GM18870 (cell line): ENCODE measurements around the gene TENM4.

ENCODE experiments used
- ATAC-seq: cut with Tn5 transposase; IDR thresholded peaks from one replicate; pipeline ENCODE4 v1.9.1; 2021; ENCODE audit warnings: moderate library complexity; ENCODE audit not compliant: unreplicated experiment

TENM4 gene

DNA sequence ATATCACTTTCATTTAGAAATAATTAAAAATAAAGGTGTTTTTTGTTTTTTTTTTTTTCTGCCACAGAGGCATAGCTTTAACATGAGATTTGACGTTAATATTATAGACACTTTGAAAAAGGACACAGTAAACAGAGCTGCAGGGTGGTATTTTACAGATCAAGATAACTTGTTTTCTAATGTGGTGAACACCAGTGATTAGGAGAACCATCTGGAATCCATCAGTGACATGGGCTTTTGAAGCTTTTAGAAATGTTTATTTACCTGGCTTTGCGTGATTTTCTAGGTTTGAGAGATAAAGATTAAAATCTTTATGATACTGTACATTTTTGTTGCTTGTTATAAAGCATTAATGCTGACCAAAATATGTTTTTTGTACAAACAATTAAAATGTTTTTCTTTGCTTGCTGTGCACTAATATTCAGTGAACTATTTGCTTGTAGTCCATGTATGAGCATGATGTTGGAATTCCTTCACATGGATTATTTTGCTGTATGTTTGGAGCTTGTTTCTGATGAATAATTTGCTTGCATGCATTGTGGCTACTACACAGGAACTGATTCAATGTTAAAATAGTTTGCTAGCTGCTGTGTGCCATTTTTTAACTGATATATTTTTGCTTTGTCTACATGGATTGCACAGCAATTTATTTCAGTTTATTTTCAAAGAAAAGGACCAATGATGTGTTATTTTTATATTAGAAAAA, 514.0 kb downstream of the TENM4 start:
- no peak for ATAC-seq

DNA sequence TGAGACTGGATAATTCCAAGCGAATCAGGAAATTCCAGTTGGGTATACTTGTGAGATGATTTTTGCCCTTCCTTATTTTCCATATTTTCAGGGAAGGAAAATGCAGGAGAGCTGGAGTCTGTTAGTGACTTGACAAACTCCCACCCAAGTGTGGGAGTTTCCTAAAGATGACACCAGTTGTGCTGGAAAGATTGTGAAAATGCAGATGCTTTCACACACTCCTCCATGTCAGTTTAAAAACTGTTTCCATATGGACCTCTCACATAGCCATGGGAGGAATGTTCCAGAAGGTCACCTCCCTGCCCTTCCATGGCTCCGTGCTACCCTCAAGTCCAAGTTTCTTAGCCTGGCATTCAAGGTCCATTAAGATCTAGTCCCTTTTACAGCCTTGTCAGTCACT, 515.4 kb downstream of the TENM4 start:
- ATAC-seq: no peak

DNA sequence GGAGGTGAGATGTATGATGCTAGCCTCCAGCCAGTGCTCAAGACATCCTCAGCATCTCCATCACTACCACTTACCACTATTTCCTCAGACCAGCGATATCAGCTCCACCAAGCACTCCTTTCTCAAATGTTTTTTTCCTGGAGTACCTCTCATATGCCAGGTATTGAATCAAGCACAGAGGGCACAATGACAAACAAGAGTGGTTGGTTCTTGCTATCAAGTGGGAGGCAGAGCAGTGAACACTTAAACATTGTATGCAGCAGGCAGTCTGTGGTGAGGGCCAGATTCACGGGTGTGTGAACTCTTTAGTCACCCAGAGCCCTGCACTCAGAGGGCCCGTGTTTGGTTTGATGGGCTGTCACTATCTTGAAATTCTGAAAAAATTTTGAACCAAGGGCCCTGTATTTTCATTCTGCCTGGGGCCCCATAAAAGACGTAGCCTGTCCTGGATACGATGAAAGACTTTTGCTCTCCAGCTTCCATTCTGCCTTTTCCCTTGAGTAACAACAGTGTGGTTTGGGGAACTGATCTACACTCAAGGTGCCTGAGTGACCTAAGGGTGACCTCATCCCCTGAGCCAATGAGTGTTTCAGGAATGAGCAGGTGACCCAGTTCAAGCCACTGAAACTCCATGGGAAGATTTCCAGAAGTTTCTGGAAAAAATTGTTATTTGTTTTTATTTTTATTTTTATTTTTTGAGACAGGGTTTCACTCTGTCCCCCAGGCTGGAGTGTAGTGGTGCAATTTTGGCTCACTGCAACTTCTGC, 517.8 kb downstream of the TENM4 start:
- no peak for ATAC-seq

DNA sequence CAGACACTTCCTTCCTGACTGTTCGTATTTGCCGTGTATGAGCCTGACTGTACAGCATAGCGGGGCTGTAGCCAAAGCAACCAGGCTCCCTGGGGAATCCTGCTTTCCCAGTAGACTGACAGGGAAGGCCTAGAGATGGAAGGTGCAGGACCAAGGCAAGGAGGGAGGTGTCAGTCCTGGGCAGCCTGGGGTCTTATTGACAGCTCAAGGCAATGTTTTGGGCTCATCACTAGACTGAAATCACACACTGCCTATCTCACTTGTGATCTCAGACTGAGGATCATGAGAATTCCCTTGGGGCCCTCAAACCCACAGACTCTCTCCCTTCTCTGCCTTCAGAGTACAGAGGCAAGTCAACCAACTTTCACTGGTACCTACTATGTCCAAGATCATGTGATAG, 519.3 kb downstream of the TENM4 start:
- ATAC-seq: no peak

DNA sequence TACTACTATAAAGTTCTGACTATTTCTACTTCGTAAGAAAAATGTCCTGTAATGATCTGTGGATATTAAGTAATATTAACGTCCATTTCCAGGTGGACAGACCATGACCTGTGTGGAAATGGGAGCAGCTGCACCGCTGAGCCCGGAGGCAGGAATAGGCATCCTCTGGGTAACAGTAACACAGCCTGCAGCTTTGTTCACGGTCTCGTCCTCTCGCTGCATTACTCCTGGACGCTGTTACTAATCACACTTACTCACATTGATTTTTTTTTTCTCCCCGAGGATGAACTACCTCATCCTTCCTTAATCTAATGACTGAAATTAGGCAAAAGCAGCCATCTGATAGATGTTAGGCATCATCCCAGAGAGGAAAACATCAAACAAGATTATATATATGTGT, 520.5 kb downstream of the TENM4 start:
- ATAC-seq: no peak

DNA sequence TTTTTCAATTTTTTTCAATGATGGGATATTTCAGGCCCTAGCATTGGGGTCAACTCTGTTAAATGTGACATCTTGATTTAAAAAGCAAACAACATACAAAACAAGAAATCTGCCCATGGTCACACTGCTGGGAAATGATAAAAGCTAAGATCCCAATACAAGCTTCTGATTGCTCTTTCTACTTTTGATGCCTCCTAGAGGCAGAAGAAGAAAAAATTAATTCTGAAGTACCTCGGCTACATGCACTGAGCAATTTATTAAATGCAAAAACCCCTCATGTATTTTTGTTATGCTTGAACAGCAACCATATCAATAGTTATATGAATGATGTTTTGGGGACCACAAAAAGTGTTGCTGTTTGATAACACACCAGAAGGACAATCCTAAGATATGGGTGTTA, 524.1 kb downstream of the TENM4 start:
- no peak for ATAC-seq

DNA sequence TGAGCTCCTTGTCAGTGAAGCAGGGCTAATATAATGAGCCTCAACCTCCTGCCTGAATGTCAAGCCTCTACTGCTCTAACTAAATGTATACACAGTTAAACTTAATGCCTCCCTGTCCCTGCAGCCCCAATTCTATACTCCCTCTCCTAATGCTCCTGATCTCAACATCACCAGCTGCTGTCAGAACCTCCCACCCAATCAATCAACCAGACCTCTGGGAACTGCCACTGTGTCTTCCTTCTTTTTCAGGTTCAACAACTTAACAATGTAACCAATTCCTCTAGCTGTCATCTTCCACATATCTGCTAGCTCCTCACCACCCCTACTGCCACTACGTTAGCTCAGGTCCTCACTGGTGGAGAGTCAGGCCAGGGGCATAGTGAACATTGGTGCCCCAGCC, 526.3 kb downstream of the TENM4 start:
- no peak for ATAC-seq

DNA sequence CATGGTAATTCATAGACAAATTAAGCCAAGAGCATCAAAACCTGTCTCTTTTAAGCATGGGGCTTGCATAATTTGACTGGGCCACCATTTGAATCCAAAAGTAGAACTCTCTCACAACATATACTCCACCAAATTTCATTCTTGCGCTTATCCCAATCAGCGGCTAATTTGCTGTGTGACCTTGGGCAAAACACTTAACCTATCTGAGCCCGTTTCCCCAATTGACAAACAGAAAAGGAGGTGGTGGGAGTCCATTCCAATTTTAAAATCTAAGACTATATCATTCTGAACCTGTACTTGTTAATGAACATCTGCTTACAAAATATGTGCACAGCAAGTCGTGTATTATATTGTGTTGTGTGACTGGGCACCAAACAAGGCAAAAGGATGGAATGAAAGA, 528.1 kb downstream of the TENM4 start:
- no peak for ATAC-seq

DNA sequence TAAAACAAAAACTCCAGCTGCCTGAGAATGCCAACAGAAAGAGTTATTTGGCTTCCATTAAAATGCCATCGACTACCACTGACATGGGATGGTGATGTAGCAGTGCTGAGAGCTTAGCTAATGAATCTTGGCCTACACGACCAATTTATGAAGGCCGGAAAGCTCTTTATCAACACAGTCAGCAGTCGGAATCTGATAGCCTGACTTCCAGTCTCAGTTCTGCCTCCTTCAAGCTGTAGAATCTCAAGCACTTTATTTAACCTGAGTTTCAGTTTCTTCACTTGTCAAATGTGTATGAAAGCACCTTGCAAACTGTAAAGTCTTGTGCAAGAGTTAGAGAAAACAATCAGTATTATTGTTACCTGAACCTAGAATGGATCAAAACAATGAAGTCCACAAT, 530.5 kb downstream of the TENM4 start:
- ATAC-seq: no peak

DNA sequence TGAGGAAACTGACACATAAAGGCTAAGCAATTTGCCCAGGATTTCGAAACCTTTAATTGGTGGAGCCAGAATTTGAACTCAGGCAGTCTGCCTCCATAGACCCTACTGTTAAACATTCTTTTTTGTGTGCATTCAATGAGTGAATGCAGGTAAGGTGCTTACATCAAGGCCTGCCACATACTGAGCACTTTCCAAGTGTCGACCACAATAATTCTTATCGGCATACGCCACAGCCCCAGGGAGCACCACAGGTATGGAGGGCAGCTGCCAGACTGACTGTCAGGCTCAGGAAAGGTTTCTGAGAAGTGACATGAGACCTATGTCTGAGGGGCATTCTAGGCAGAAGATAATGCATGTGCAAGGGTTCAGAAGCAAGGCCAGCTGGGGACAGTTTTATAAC, 531.4 kb downstream of the TENM4 start:
- ATAC-seq: no peak

DNA sequence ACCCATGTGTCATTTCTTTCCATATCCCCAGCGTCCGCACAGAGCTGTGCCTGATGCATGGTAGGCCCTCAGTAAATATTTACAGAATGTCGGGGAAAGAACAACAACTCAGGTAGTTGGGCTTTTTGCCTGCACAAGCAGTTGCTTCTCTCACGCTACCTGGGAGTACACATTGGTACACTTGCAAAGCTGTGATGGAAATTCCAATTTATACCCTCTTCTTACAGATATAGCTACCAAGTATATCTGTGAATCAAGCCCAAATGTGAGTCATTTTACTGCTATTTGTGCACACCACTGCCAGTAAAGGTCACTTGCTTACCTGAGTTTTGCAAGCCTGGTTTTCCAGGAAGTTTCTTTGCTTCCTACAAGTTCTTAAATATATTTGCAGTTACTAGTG, 533.2 kb downstream of the TENM4 start:
- no peak for ATAC-seq

DNA sequence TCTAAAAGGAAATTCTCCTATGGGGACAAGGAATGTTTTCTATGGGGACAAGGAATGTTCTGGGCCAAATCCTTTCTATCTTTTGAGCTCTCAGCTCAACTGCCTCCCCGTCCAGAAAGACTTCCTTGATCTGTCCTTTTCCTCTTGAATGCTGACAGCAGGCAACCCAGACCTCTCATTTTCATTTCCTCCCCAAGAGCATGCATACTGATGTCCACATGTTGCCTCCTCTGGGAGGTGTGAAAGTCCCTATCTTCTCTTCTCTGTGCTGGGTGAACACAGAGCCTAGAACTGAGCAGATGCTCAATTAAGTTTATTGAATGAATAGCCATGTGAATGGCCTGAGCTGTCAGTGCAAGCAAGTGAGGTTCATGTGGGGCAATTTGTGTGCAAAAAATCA, 534.3 kb downstream of the TENM4 start:
- no peak for ATAC-seq

DNA sequence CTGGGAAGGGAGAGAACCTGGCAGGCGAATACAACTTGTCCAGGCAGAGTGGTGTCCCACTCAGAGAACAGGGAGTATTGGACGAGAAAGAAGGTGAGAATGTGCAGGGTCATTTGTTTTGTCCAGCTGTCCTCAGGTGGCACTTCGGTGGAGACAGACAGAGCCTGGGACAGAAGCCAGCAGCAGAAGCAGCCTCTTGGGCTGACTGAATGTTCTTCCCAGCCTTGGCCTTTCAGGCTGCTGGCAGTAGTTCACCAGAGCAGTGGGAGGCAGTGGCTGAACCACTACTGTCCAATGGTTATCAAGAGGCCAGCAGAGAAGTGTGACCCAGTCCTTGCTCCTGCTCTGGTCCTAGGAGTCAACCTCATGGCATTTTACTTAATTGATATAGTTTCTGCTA, 535.1 kb downstream of the TENM4 start:
- no peak for ATAC-seq

DNA sequence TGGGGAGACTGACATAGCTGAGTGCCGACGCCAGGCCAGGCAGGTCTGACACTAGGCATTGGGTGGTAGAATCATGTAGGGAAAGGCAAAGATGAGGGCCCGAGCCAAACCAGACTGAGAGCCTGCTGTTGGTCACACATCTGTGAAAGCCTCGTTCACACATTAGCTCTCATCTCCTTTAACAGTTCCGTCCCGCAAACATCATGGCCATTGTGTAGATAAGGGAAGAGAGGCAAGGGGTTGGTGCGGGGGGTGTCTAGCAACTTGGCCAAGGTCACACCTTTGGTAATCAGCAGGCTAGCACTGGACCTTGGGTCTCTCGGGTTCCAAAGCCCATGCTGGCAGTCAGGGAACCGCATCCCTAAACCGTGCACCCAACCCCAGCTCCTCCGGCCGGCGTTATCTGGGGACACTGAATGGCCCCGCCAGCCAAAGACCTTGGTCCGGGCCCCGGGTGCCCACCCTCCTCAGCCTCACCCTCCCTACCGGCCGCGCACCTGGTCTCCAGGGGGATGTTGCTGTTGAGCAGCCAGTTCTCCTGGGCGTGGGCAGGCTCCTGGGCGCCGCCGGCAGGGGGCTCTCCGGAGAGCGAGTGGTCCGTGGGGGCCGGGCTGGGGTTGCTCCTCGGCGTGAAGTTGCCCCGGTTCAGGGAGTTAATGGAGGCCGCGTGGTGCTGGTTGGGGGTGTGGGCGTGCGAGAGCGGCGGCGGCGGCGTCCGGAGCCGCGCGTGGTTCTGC, 537.9 kb downstream of the TENM4 start:
- no peak for ATAC-seq

DNA sequence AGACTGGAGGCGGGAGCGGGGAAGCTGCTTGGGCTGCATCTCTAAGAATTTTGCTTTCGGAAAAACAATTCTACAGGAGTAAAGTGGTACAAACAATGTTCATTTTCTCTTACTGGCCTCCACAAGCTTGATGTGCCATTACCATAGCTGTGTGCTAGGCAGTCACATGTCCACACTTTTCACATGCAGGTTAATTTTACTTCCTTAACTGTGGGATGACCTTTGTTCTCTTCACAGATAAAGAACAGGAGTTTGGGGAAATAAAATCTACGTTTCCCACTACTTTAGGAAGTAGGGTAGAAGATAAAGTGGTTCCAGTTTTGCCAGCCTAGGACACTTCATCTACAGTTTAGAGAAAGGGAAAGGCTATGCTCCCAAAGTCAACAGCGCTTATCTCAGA, 539.0 kb downstream of the TENM4 start:
- no peak for ATAC-seq

DNA sequence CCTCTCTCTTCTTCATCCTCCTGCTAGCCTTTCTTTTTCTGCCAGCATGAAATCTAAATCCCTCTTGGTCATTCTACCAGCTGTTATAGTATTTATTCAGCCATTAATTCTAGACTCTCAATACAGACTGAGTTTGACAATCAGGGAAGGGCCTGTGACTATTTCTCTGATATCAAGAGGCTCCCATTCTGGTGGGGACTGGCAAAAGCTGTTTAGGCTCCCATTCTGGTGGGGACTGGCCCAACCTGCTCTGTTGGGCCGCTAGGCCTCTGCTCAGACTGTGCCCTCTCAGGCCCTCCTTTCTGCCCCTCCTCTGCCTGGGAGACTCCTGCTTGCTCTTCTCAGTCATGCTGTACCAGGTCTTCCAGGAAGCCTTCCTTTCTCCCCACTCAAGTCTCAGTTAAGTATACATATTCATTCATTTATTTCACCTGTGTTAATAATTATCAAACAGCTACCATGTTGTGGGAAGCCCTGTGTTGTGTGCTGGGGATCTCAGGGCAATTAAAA, 542.5 kb downstream of the TENM4 start:
- no peak for ATAC-seq

DNA sequence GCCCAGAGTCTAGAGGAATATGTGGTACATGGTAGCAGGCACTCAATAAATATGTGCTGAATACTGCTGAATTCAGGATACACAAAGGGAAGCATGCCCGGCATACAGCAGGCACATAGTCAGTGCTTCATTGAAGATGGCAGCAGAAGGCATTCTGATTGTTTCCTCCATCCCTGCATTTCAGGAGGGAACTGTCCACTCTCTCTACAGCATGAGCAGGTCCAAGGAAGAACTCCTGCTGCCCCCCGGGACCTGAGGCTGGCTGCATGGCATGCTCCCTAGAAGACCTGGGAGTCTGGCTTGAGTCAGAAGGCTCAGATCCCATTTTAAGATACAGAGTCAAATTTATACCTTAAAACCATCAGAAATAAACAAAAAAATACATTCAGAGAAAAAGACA, 546.8 kb downstream of the TENM4 start:
- no peak for ATAC-seq

DNA sequence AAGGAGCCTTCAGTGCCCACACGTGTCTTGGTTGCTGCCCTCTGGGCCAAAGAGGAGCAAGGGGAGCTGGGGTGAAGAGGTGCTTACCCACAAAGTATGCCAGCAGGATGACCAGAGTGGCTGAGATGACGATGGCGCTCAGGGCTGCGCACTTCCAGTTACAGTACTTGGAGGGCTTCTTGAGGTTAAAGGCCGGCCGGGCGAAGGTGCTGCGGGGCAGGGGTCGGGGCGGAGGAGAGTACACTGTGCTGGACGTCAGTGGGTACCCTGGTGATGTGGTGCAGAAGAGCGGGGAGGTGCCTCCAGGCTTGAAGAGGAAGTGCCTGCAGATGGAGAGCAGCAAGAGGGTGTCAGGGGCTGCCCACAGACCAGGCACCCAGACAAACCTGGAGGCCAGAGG, 551.1 kb downstream of the TENM4 start:
- no peak for ATAC-seq

DNA sequence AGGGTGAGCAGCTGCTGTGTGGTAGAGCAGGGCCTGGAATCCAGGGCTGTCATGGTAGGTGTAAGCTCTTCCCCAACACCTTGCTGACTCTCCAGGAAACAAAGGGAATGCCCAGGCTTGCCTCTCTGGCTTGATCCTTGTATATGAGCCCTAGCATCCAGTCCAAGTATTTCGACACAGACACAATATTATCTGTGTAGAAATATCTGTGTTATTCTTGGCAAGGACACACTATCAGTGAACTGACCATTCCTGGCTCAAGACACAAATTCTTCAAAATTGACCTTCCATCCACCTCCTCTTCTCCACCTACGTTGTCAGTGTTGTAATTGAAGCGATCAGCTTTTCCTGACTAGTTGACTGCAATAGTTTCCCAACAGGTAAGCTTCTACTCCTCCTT, 554.2 kb downstream of the TENM4 start:
- ATAC-seq: no peak

DNA sequence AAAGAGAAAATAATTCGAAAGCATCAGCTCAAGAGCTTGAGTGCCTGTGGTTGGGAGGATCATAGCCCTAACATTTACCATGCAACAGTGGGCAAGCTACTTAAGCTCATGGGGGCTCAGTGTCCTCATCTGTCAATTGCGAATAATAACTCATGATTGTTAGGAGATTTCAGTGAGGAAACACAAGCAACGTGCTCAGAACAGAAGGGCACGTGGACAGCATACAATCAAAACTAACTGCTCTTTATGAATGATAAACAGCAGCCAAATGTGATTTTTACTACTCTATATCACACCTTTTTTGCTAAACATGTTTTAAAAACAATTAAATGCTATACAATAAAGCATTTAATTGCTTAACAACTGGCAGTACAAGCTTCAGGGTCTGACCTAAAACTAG, 556.1 kb downstream of the TENM4 start:
- no peak for ATAC-seq

DNA sequence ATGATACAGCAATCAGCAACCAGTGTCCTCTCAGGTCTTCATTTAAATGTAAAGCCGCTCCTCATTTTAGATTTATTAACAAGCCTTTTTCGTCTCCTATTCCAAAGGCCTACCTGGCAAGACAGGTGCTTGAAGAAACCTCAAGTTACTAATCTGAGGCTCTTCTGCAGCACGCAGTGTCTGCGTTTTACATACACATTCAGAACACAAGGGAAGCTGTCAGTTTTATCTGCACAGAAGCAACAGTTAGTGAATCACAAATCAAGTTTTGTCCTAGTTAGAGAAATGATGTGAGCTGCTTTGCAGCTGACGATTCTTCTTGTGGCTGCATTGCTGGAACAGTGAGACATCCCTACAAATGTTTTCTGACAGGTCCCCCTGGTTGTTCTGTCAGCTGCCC, 557.3 kb downstream of the TENM4 start:
- no peak for ATAC-seq
